Jurkat, Clone E6-1 (cell line): ENCODE results near the gene CLCNKB.
"Not testable (repeated sequence)": the region's sequence is repeated elsewhere in the genome, so short reads cannot be mapped to it uniquely, and the experiment has no call there.

Experiments used
- DNase-seq: peaks from one replicate; pipeline ENCODE4 v3.0.0-alpha.2; 2011; ENCODE audit warnings: low read depth, low spot score
- H3K4me3 ChIP-seq: 2 replicates; pipeline ENCODE4 v1.5.1; 2011; ENCODE audit warnings: mild to moderate bottlenecking, low read length, control low read depth, moderate library complexity

CLCNKB gene

DNA sequence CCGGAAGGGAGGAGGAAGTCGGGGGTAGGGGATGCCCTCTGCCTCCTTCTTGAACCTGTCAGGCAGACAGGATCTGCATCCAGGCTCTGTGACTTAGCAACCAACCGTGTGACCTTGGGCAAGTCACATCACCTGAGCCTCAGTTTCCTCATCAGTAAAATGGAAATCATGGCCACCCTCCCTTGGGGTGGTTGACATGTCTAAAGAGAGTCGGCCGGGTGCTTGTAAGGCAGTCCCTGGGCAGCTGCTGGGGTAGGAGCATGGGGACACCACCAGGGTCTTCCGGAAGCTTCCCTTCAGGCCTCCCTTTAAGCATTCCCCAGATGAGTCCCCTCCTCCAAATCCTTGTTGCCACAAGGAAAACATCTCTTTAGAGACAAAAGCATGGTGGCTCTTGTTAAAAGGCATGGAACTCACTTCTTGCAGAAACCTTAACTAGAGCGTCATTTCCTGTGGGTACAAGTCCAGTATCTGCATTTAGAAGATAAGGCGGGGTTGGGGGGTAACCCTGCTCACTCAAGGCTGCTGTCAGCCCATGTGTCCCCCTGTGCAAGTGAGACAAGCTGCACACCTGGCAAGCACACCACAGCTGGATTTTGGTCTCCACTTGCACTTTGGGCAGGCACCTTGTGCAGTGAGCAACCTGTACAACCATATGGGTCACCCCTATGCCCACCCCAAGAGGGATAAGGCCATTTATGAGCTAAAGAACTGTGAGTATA is 10.4 kb downstream of the CLCNKB start:
- H3K4me3 ChIP-seq = no peak overlapping the region
- peak; percentile 91 for DNase-seq

DNA sequence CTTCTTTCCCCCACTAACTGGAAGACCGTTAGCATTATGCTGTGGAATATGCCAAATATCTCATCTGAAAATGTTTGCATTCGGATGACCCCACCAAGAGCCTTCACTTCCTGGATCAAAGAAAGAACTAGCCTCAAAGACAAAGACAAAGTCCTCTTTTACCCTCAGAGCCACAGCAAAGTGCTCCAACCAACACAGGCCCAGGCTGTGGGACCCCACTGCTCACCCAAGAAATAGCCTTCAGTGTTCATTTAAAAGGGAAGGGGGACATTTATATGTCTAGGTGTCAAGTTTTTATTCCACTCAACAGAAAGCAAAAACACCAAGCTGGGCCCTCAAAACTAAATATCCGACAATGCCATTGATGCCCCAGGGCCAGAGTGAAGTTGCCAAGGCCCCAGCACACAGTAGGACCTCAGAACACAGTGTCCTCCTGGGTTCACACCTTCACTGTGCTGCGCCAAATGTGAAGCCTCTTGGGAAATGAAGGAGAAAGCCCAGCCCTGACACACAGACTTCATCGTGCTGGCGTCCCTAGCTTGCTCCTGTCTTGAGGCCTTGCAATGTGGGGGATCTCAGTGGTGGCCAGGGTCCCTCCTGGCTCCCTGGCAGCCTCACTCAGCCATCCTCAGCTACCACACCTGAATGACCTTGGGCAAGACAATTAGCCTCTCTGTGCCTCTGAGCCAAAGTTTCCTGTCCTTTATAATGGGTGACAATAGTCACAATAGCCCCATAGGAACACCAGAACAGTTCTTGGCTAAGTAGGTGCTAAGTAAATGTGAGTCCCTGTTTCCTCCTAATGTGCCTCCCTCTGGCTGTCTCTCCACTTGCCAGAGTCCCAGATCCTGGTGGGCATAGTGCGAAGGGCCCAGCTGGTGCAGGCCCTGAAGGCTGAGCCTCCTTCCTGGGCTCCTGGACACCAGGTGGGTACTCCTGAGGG is 11.3 kb downstream of the CLCNKB start:
- H3K4me3 ChIP-seq = no peak overlapping the region
- no peak for DNase-seq

DNA sequence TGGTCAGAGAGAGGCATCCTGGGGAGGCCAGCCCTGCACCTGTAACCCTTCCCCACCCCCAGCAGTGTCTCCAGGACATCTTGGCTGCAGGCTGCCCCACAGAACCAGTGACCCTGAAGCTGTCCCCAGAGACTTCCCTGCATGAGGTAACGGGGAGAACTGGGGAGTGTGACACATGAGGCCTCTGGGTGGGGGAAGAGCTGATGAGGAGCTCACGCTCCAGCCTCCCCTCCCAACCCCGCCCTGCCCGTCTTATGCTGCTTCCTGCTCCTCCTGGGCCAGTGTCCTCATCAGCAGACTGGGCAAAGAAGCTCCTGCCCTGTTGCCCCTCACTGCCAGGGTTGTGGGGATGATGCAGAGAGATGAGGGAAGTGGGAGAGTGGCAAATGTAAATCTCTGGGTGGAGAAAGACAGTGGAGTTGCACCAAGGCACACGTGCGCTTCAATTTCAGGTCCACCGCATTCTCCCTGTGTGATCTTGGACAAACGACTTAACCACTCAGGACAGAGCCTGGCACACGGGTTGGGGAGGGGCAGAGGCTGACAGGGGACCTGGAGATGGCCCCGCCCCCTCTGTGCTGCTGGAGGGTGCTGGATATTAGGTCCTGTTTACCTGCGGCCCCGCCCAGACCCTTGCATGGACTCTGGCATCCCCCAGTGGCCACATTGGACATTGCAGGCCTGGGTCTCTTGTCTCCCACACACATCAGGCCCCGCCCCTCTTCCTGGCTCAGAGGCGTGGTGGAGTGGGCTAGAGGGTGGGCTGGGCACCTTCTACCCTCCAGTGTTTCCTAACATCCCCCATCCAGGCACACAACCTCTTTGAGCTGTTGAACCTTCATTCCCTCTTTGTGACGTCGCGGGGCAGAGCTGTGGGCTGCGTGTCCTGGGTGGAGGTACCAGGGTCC is 12.3 kb downstream of the CLCNKB start:
- no peak overlapping the region for H3K4me3 ChIP-seq
- DNase-seq = peak; percentile 77

DNA sequence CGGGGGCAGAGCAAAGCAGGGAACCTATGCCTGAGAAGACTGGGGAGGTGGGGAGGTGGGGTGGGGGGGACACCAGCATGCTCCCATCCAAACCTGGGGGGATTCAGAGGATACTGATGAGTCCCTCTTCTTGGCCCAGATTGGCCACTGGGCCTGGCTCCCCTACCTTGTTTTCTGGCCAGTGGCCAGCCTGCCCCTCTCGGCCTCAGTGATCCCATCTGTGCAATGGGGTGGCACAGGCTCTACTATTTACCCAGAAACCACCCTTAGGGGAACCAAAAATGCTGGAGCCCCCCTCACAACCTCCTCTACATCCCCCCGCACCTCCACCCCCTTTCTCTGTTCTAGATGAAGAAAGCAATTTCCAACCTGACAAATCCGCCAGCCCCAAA is 12.9 kb downstream of the CLCNKB start:
- DNase-seq, H3K4me3 ChIP-seq: not testable (repeated sequence)

DNA sequence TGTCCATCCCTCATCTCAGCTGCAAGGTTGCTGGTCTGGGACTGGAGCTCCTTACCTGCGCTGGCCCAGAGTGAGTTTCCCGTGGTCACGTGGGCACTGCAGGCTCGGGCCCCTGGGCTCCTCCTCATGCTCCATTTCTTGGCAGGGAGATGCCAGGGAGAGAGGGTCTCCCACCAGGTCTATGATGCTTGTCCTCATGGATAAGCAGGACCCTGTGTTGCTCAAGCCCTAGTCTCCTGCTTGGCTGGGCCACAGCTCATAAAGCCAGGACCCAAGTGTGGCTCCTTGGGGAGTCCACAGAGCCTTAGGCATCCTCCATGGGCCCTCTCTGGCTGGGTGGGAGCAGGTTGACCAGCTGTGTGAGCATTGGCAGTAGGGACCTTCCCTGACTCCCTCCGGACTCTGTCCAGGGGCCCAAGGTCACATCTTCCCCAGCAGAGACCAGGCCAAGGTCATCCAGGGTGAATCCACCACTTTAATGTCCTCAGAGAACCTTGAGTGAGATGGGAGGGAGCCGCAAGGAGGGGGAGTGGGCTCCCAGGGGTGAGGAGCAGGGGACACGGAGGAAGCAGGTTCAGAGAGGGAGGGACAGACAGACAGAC is 13.8 kb downstream of the CLCNKB start:
- H3K4me3 ChIP-seq, DNase-seq: not testable (repeated sequence)

DNA sequence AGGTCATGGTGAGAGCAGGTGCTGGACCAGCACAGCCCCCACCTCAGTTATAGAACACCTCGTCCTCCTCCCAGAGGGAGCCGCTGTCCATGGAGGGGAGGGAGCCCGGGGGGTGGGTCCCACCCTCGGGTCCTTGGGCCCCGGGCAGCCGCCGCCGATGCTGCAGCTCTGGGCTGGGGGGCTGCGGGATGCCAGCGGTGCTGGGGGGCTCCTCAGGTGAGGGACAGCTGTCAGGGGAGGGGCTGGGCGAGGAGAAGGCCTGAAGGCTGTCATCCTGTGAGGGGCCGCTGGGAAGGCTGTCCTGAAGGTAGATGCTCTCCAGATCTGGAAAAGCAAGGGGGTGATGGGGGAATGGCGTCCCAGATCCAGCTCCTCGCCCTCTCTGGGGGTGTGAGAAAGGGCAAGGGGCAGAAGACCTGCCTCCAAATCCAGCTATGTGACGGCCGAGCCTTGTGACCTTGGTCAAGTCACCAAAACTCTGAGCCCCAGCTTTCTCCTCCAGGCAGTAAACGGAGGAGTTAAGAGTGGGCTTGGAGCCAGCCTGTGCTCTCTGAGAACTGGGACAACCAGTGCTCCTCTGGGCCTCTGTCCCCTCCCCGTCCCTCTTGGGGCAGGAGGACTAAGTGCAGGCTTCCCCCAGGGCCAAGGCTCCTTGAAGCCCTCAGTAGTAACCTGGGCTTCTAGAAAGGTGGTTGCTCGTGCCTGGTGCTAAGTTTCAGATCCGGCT is 15.0 kb downstream of the CLCNKB start:
- DNase-seq, H3K4me3 ChIP-seq: not testable (repeated sequence)

DNA sequence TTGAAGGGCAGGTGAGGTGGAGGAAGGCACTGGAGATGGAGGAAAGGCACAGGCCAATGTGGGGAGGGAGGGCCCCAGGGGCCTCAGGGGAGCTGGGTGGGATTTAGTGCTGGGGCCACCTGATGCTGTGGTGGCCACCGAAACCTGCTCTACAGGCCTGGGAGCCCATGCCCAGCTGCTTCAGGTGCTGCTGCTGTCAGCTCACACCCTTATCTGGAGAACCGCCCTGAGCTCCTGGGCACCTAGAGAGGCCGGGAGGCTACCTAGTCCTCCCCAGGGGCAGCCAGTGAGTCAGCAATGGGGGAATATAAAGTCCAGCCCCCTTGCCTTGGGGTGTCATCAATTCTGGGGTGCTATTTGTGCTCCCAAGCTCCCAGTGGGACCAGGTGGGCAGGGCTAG is 17.7 kb downstream of the CLCNKB start:
- H3K4me3 ChIP-seq = no peak overlapping the region
- DNase-seq = no peak

DNA sequence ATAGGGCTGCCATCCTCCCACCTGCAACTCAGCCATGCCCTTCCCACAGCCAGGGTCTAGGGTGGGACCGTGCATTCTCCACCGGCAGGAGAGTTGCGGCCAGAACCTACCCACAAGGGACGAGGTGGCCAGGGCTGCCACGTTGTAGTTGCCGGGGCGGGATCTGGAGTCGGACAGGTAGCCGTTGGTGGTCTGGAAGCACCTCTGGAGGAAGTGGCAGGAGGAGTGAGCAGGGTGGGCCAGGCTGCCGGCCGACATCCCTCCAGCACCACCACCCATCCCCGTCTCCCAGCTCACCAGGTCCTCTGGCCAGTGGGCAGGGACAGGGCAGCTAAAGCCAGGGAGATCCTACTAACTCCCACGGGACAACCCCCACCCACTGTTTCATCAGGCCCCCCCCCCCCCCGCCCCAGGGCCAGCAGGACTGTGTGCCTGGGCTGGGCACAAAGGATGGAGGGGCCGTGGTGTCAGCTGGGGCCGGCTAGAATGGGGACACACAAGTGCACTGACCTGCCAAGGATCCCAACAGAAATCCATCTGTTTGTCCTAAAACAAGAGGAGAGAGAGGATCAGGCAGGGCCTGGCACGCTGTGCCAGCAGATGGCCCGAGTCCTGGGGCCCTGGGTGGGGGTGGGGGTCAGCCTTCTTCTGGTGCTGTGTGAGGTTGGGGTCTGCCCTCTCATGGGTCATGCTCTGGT is 18.6 kb downstream of the CLCNKB start:
- DNase-seq, H3K4me3 ChIP-seq: not testable (repeated sequence)

DNA sequence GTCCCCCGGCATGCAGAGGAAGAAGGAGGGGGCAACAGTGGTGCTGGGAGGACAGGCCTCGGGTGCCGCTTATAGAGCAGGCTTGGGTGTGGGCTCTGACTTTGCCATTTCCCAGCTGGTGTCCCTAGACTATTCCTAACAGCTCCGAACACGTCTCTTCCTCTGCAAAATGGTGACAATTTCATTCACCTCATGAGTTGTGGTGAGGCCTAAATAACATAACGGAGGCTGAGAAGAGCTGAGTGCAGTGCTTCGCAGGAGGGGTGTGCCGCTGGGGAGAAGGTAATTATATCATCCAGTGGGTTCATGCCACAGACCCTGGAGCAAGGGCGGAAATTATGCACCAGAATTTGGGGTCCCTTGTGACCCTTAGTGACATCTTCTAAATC is 19.1 kb downstream of the CLCNKB start:
- not testable (repeated sequence) for H3K4me3 ChIP-seq, DNase-seq

DNA sequence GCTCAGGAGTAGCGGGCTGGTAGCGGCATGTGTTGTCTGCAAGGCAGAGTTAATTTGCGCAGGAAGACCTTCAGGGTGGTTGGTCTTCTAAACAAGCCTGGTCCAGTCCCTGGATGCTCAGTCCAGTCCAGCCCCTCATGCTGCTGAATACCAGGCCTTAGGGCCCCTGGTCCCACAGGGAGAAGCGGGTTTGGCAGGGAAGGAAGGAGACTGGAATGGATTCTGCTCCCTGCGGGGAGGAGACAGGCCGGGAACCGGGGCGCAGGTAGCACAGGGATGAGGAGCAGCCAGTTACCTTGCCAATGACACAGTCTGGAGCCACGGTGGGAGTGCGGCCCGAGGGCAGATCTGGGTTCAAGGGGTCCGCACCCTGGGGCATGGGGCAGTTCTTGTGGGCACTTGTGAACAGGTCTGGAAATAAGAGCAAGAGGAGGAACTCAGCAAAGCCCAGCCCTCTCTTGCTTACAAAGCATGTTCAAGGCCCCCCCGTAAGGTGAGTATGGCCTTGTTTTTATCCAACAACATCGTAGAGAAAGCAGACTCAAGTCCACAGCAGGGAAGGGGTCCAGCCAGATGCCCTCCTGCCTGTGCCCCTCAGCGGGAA is 19.7 kb downstream of the CLCNKB start:
- H3K4me3 ChIP-seq = no peak overlapping the region
- no peak for DNase-seq

DNA sequence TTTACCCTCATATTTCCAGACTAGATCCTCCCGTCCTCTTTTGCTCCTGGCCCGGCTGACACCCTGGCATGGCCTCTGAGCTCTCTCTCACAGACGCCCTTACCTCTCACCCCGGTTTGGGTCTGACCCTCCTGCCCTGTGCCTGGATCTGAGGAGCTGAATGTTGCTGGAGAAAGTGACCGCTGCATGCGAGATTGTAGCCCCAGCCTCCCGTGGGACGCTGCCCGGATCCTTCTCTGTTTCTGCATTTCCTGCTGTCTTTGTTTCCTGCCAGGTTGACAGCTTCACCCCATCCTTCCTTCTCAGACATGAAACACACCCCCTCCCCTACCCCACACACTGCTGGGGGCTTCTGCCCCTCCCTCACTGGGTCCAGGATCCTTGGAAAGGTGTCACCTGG is 20.3 kb downstream of the CLCNKB start:
- no peak for DNase-seq
- no peak overlapping the region for H3K4me3 ChIP-seq

DNA sequence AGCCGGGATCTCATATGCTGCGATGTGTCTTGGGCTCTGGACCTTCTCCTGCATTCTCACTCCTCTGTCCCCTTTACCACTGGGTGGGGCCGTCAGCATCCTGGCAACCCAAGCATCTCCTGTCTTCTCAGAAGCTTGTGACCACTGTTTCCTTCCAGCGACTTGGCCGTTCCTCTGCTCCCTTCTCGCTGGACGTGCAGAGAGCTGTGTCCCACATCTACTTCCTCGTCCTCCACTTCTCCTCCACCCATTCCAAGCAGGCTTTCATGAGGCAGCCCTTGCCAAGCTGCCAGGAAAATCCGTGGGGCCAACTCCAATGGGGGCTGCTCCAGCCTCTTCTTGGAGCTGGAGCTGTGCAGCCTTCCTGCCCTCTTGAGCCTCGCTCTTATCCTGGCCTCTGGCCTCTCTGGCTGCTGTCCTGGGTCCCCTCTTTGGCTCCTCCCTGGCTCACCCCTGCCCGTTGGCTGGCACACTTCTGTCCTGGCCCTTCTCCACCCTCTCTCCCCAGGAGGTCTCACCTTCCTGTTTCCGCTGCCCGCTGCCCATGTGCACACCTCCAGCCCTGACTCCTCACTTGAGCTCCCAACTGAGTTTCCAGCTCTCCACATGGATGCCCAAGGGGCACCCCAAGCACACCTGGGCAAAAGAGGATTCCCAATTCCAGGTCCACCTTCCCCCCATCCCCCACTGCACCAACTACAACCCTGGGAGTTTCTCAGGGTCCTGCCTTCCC is 21.1 kb downstream of the CLCNKB start:
- no peak overlapping the region for H3K4me3 ChIP-seq
- no peak for DNase-seq

DNA sequence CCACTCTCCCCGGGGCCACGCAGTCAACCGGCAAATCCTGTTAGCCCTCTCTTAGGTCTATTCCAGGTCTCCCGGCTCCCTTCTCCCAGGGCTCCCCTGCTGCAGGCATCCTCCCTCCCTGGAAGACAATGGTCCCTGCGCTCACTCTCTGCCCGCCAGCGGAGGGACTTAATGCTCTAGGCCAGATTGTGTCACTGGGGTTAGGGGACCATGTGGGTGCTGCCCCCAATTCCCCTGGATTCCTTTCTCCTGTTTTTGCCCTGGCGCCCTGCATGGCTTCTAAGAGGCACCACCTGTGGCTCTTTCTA is 21.6 kb downstream of the CLCNKB start:
- DNase-seq = no peak
- no peak overlapping the region for H3K4me3 ChIP-seq

DNA sequence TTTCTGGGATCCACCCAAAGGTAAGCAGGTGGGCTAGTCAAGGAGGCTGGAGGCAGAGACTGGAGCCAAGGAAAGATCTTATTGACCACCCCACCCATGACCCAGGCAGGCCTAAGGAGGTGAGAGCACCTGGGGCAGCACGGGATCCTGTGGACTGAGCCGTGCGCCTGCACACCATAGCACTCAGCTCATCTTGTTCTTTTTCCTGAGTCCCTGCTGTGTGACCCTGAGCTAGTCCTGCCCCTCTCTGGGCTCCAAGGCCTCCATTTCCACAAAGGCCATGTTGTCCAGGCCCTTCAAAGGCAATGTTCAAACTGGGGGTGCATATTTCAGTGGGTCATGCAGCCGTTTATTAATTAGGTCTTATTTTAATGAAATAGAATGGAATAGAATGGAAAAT is 22.7 kb downstream of the CLCNKB start:
- no peak overlapping the region for H3K4me3 ChIP-seq
- DNase-seq = no peak

DNA sequence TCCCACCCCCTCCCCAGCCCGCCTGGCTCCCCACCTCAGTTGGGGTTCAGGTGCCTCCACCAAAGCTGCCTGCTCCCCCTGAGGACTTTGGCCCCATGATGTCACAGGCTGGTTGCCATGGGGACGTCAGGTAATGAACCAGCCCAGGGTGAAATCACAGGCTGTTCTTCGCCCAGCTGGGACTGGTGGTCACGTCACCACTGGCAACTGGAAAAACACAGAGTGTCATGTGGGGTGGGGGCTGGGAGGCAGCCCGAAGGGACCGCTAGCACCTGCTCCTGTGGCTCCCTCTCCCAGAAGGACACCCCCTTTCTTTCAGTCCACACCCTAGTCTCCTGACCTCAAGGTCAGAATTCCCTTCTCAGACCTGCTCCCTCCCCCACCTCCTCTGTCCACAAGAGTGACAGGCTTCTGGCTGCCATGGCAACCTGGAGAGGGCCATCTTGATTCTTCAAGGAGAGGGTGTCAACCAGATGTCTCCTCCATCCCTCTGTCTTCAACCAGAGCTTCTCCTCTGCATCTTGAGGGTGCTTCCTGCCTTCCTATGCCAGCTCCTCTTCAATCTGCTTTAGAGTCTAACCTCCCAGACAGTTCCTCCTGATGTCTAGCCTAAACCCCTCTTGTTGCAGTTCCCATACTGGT is 23.7 kb downstream of the CLCNKB start:
- H3K4me3 ChIP-seq = no peak overlapping the region
- no peak for DNase-seq

DNA sequence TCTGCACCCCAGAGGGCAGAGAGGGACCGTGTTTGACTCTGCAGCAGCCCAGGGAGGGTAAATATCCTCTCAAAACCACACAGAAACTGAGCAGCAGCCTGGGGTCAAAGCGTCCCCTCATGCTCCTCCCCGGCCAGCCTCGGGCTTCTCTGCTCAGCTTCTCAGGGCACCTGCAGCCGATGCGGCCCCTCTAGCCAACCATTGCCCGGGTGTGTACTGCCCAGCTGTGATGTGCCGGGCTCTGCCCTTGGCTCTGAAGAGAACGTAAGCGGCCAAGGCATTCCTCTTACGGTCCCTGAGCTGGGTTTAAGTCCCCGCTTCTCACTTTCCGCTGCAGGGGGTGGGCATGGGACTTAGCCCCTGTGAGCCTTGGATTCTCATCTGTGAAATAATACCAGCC is 24.4 kb downstream of the CLCNKB start:
- no peak for DNase-seq
- no peak overlapping the region for H3K4me3 ChIP-seq
